Ectodermal cell (in vitro differentiated cells): ENCODE data around the gene CTNNBL1.

Source experiments
- H3K27ac ChIP-seq: 2 replicates; pipeline ENCODE4 v1.7.0; 2013; ENCODE audit warnings: mild to moderate bottlenecking, low read depth, low read length; ENCODE audit not compliant: insufficient read depth, poor library complexity, severe bottlenecking
- H3K27me3 ChIP-seq: 2 replicates; pipeline ENCODE4 v1.7.0; 2013; ENCODE audit warnings: mild to moderate bottlenecking, low read length; ENCODE audit not compliant: insufficient read depth, control insufficient read depth, poor library complexity, severe bottlenecking
- H3K36me3 ChIP-seq: one replicate; pipeline ENCODE4 v1.7.0; 2013; ENCODE audit warnings: low read length; ENCODE audit not compliant: control insufficient read depth, insufficient read depth
- H3K4me1 ChIP-seq: one replicate; pipeline ENCODE4 v1.7.0; 2013; ENCODE audit warnings: low read length; ENCODE audit not compliant: control insufficient read depth, insufficient read depth
- H3K4me3 ChIP-seq: 2 replicates; pipeline ENCODE4 v1.7.0; 2013; ENCODE audit warnings: low read depth, low read length, control low read depth; ENCODE audit not compliant: insufficient read depth
- H3K9me3 ChIP-seq: 2 replicates; pipeline ENCODE4 v1.7.0; 2013; ENCODE audit warnings: mild to moderate bottlenecking, low read length, moderate library complexity; ENCODE audit not compliant: control insufficient read depth
- WGBS, 2 experiments: methylation state at CpG; one replicate each; pipeline ENCODE4 v1.1.7; 2013; ENCODE audit warnings: missing lambda C conversion rate in 2 of 2; 5-methylcytosine and 5-hydroxymethylcytosine counted together

CTNNBL1 gene

DNA sequence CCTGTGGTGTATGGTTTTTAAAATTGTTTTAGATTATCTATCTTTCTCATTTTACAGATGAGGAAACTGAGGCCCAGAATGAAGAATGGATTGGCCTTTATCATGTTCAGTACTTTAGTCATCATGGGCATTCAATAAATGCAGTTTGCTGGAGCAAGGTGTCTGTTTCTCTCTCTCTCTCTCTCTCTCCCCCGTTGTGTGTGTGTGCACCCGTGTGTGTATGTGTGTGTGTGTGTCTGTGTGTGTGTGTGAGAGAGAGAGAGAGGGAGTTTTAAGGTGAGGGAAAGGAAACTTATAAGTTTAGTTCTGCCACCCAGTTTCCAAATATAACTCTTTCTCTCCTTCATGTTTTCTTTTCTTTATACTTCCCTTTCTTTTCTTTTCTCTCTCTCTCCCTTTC, 62.4 kb downstream of the CTNNBL1 start:
- 20% methylated on average over 1 of the region's 2 CpGs; no CpG with 5 or more reads in 1 of the 2 experiments for WGBS, 2 experiments
- no peak overlapping the region for H3K4me3 ChIP-seq
- no peaks in the 10 kb centered on the region for H3K9me3 ChIP-seq
- no peaks in the 10 kb centered on the region for H3K27me3 ChIP-seq
- H3K4me1 ChIP-seq: peaks cover 17% of the 10 kb centered on the region
- no peak overlapping the region for H3K27ac ChIP-seq
- no peaks in the 10 kb centered on the region for H3K36me3 ChIP-seq

DNA sequence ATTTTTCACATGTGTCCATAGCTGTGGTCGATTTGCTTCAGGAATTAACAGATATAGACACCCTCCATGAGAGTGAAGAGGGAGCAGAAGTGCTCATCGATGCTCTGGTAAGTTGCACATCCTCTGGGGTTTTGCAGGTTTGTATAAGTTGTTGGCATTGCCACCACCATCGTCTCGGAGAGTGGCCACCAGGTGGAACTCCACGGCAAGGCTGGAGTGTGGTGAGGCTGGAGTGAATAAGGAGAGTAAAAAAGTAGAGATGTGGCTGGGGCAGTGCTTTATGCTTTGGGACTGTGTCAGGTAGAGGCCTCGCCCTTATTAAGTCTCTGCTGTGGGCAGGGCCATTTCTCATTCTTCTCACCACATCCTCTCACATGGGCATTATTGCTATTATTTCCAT, 63.7 kb downstream of the CTNNBL1 start:
- H3K4me3 ChIP-seq: no peak overlapping the region
- 91 to 94% methylated on average over 6 of the region's 6 CpGs for WGBS, 2 experiments

DNA sequence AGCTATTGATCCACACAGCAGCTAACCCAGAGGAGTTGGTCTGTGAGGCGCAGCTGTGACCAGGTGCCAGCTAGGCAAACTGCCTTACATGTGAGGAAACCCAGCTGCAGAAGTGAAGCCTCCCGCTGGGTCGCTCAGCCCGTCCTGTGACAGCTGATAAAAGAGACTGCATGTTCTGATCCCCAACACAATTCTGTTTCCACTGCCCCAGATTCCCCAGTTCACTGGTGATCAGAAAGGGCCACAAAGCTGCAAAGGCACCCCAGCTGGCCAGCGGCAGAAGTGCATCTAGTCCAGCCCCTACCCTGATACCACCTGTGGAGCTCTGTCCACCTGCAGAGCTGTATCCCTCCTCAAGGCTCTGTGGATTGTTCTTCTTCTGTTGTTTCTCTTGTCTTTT, 64.5 kb downstream of the CTNNBL1 start:
- Histone ChIP-seq H3K9me3 (no peaks in the 10 kb centered on the region), H3K27me3 (no peaks in the 10 kb centered on the region), H3K4me3 (no peak overlapping the region), H3K27ac (peak overlapping the region; percentile 2), H3K4me1 (peaks cover 17% of the 10 kb centered on the region), H3K36me3 (no peaks in the 10 kb centered on the region)
- WGBS, 2 experiments: 59 to 61% methylated on average over 5 of the region's 5 CpGs

More for the DNA sequence above, 63.7 kb downstream of the CTNNBL1 start:
- peaks cover 17% of the 10 kb centered on the region for H3K4me1 ChIP-seq
- no peaks in the 10 kb centered on the region for H3K36me3 ChIP-seq
- no peaks in the 10 kb centered on the region for H3K27me3 ChIP-seq
- H3K27ac ChIP-seq: no peak overlapping the region
- no peaks in the 10 kb centered on the region for H3K9me3 ChIP-seq

DNA sequence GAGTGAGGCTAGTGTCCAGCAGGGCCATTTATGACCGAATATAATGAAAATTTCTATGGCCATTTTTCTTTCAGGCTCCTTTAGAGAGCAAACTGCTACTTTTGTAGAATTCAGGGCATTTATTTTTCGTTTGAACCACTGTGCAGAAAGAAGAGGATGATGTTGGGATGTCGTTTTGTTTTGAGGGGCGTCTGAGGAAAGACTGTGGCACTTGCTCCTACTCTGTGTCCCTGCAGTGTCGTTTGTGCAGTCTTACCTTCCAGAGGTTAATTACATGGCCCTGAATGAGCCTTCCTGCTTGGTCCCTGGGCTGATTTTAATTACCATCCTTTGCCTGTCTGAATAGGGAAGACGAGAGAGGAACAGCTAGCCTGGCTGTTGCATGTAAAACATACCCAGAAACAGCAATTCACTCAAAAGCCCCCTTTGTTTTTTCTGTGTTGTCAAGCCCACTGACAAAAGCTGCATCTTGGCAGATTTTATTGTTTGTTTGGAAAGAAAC, 65.3 kb downstream of the CTNNBL1 start:
- Histone ChIP-seq H3K9me3 (no peaks in the 10 kb centered on the region), H3K27me3 (no peaks in the 10 kb centered on the region), H3K4me1 (peaks cover 17% of the 10 kb centered on the region), H3K4me3 (no peak overlapping the region), H3K27ac (no peak overlapping the region), H3K36me3 (no peaks in the 10 kb centered on the region)
- 69 to 73% methylated on average over 6 of the region's 6 CpGs for WGBS, 2 experiments

DNA sequence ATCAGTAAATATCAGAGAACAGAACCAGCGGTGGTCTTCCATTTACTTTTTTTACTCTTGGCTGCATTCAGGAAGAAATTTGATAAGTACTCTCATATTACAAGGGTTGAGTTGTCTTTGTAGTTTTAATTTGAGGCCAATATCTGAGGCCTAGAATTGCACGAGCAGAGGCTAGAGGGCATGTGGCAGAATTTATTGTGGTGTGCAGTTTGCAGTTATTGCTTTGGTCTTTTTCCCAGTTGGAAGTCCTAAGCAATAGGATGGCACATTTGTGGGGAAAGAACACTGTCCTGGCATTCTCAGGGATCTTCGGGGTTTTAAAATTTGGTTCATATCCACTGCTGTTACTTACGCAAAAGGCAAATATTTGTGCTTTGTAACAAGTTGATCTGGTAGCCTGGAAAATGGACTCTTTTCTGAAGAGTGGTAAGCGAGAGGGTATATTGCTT, 66.0 kb downstream of the CTNNBL1 start:
- no peaks in the 10 kb centered on the region for H3K9me3 ChIP-seq
- H3K4me1 ChIP-seq: peaks cover 17% of the 10 kb centered on the region
- no peaks in the 10 kb centered on the region for H3K36me3 ChIP-seq
- 94 to 96% methylated on average over 5 of the region's 5 CpGs for WGBS, 2 experiments
- no peaks in the 10 kb centered on the region for H3K27me3 ChIP-seq
- H3K27ac ChIP-seq: no peak overlapping the region
- H3K4me3 ChIP-seq: no peak overlapping the region

DNA sequence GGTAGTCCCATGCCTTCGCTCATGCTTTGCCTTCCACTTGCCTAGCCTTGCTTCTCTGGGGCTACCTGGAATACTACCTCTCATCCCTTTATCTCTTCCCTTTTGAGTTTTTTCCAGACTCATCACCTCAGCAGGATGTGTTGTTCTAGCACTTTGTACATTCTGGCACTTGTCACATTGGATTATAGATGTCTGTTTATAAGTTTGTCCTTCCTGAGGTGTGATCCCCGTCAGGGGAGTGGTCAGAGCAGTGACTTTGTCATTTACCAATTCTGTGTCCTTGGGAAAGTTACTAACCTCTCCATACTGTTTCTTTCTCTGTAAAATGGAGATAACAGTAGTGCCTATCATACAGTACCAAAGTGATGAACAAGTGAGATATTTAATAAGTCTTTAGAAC, 66.5 kb downstream of the CTNNBL1 start:
- Histone ChIP-seq H3K9me3 (no peaks in the 10 kb centered on the region), H3K27me3 (no peaks in the 10 kb centered on the region), H3K4me1 (peaks cover 17% of the 10 kb centered on the region), H3K27ac (no peak overlapping the region), H3K4me3 (no peak overlapping the region), H3K36me3 (no peaks in the 10 kb centered on the region)
- WGBS, 2 experiments: 93 to 94% methylated on average over 2 of the region's 2 CpGs

DNA sequence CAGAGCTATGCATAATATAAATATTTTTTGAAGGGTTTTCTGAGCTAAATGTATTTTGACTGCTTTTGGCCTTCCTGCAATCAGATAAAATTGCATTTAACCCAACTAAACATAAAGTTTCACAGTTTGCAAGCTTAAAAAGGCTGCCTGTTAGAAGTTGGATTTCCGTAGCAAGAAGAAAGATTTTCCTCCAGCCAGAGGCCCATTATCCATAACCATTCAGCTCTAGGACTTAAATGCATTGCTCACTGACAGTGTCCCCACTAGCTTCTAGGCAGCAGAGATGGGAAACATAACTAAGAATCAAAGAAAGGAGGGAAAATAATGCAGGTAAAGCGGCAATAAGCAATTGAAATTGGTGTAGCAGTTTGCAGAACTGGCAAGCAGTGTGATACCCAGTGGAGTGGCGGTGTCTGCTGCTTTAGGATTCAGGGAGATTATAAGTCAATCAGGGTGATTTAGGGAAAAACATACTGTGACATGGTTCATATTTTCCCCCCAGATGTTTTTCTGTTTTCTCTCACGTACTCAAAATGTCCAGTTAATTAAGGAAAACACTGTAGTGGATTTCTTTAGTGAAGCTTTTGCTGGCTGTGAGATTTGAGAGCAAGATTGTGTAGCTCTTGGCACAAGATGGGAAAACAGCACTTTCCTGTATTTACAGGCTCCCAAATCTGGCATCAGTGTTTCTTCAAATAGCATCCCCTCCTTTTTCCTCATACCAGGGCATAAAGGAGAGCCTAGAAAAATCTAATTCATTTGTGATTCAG, 69.1 kb downstream of the CTNNBL1 start:
- Histone ChIP-seq H3K4me3 (no peak overlapping the region), H3K4me1 (peaks cover 17% of the 10 kb centered on the region)
- 97 to 98% methylated on average over 4 of the region's 4 CpGs for WGBS, 2 experiments

DNA sequence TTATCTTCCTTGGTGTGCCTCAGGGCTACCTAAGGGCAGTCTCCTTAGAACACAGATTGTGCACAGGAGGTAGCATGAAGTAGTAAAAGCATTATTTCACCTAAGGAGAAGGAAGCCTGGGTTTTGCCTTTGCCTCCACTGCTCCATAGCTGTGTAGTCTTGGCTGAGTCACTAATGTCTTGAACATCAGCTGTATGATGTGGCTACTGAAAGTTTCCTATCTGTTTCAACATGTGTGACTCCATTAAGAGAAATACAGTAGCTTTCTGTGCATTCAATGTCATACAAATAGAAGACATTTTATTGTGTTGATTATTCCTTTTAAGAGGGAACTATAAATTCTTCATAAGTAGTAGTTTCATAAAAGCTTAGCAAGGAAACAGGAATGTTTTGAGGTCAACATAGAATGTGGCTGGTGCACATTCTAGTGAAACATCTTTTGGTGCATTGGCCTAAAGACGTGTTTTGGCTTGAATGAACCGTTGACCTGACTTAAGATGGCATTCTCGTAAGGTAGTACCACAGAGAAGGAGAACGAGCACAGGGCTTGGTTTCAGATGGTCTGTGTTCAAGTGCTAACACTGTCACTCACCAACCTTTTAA, 70.6 kb downstream of the CTNNBL1 start:
- peaks cover 5% of the 10 kb centered on the region for H3K4me1 ChIP-seq
- no peak overlapping the region for H3K4me3 ChIP-seq
- no peak overlapping the region for H3K27ac ChIP-seq
- 95 to 96% methylated on average over 4 of the region's 4 CpGs for WGBS, 2 experiments
- no peaks in the 10 kb centered on the region for H3K9me3 ChIP-seq
- peaks cover 7% of the 10 kb centered on the region for H3K36me3 ChIP-seq
- no peaks in the 10 kb centered on the region for H3K27me3 ChIP-seq

More for the DNA sequence above, 69.1 kb downstream of the CTNNBL1 start:
- H3K36me3 ChIP-seq: peaks cover 3% of the 10 kb centered on the region
- no peaks in the 10 kb centered on the region for H3K27me3 ChIP-seq
- no peaks in the 10 kb centered on the region for H3K9me3 ChIP-seq
- H3K27ac ChIP-seq: no peak overlapping the region

DNA sequence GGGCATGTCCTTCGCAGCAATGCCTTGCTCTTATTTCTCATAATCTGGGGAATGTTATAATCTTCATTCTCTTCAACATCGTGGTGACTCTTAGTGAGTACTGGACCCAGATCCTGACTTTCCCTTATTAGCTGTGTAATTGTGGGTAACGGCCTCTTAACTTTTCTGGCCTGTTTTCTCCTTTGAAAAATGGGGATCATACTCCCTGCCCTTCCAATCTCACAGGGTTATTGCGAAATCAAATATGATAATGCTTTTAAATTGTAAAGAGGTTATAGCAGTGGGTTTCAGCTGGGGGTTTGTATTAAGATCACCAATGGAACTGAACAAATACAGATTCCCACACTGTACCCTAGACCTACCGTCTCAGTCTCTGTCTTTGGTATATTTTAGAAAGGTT, 77.1 kb downstream of the CTNNBL1 start:
- Histone ChIP-seq H3K4me1 (no peaks in the 10 kb centered on the region), H3K27ac (no peak overlapping the region), H3K36me3 (peaks cover 7% of the 10 kb centered on the region), H3K4me3 (no peak overlapping the region), H3K9me3 (no peaks in the 10 kb centered on the region), H3K27me3 (no peaks in the 10 kb centered on the region)
- 93 to 95% methylated on average over 4 to 5 of the region's 5 CpGs for WGBS, 2 experiments

DNA sequence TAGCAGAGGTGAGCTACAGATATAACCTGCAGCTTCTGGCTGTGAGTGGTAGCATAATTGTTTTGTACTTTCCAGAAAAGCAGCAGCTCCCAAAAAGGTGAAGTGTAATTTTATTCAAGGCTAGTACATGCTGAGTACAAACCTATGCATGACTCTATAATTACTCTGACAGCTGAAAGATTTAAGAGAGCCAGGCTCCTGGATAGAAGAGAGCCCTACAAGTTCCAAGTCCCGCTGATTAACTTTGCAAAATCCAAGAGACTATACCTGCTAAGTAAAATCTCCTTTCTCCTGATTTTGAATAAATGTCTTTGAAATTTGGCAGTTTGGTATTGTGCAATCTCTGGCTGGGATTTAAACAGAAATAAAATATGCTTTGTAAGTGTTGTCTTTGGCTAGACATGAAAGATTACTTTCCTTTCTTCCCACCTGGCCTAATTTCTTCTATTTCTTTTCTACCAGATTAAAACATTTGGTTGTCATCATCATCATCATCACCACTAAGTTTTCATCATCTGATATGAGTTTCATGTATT, 79.5 kb downstream of the CTNNBL1 start:
- WGBS, 2 experiments: 85 to 100% methylated on average over 1 of the region's 1 CpG
- Histone ChIP-seq H3K36me3 (no peaks in the 10 kb centered on the region), H3K9me3 (no peaks in the 10 kb centered on the region), H3K4me1 (no peaks in the 10 kb centered on the region), H3K27ac (no peak overlapping the region), H3K4me3 (no peak overlapping the region), H3K27me3 (no peaks in the 10 kb centered on the region)
